ENCODE data around the gene RGS4.

The RGS4 gene

GRCh38 chr1:163069142-163069541 lies at the start of gene RGS4:
Gene RGS4, plus strand, starts transcription at chr1:163069361. Its CDS starts 124 bp downstream, at chr1:163069485.
- no peak for DNase-seq
- Mint-ChIP-seq H3K27me3 (peaks cover 15 to 35% of the 10 kb centered on the region in 2 donors), H3K4me1 (peaks cover 0 to 3% of the 10 kb centered on the region in 2 donors), H3K27ac (no peak within 1 kb of the TSS), H3K36me3 (no peaks in the 10 kb centered on the region), H3K4me3 (no peak within 1 kb of the TSS), H3K9me3 (no peaks in the 10 kb centered on the region)
- ATAC-seq (replicated peaks) = no peak

- Mint-ChIP-seq H3K36me3 (peaks cover 3 to 8% of the 10 kb centered on the region in 2 donors), H3K4me1 (no peaks in the 10 kb centered on the region), H3K9me3 (peaks cover 12 to 23% of the 10 kb centered on the region in 2 donors), H3K4me3 (no peak overlapping the region), H3K27ac (no peak overlapping the region), H3K27me3 (peaks cover 0 to 4% of the 10 kb centered on the region in 2 donors)
- no peak for DNase-seq
- no peak for ATAC-seq (replicated peaks)
These were observed 47.0 kb upstream of the RGS4 start for GRCh38 chr1:163022129-163022528.

- H3K27ac Mint-ChIP-seq = no peak overlapping the region
- no peaks in the 10 kb centered on the region for H3K4me1 Mint-ChIP-seq
- H3K9me3 Mint-ChIP-seq = peaks cover 6 to 11% of the 10 kb centered on the region in 2 donors
- H3K4me3 Mint-ChIP-seq = no peak overlapping the region
- DNase-seq = no peak
- peaks cover 3% of the 10 kb centered on the region in 2 donors for H3K36me3 Mint-ChIP-seq
- peaks cover 7 to 8% of the 10 kb centered on the region in 2 donors for H3K27me3 Mint-ChIP-seq
- no peak for ATAC-seq (replicated peaks)
These were observed 41.6 kb upstream of the RGS4 start for GRCh38 chr1:163027610-163028009.

- no peaks in the 10 kb centered on the region for H3K36me3 Mint-ChIP-seq
- no peak overlapping the region for H3K4me3 Mint-ChIP-seq
- H3K4me1 Mint-ChIP-seq = no peaks in the 10 kb centered on the region
- no peak overlapping the region for H3K27ac Mint-ChIP-seq
- DNase-seq (no peak), ATAC-seq (replicated peaks) (no peak)
- peaks cover 0 to 2% of the 10 kb centered on the region in 2 donors for H3K9me3 Mint-ChIP-seq
- H3K27me3 Mint-ChIP-seq = peaks cover 12 to 14% of the 10 kb centered on the region in 2 donors
These were observed 39.3 kb upstream of the RGS4 start for GRCh38 chr1:163029901-163030300.

- no peak for ATAC-seq (replicated peaks)
- no peak for DNase-seq
These were observed 33.5 kb upstream of the RGS4 start for GRCh38 chr1:163035446-163036249.

GRCh38 chr1:163036671-163037070 lies 32.5 kb upstream of the RGS4 start:
- ATAC-seq (replicated peaks) = no peak
- Mint-ChIP-seq H3K27me3 (peaks cover 6 to 9% of the 10 kb centered on the region in 2 donors), H3K4me1 (no peaks in the 10 kb centered on the region), H3K9me3 (no peaks in the 10 kb centered on the region), H3K36me3 (no peaks in the 10 kb centered on the region), H3K4me3 (no peak overlapping the region), H3K27ac (no peak overlapping the region)
- DNase-seq = no peak

More at GRCh38 chr1:163035446-163036249, 33.5 kb upstream of the RGS4 start:
- H3K27ac Mint-ChIP-seq = no peak overlapping the region
- H3K27me3 Mint-ChIP-seq = peaks cover 6 to 9% of the 10 kb centered on the region in 2 donors
- H3K36me3 Mint-ChIP-seq = no peaks in the 10 kb centered on the region
- H3K9me3 Mint-ChIP-seq = no peaks in the 10 kb centered on the region
- no peaks in the 10 kb centered on the region for H3K4me1 Mint-ChIP-seq
- H3K4me3 Mint-ChIP-seq = no peak overlapping the region

- Mint-ChIP-seq H3K4me1 (no peaks in the 10 kb centered on the region), H3K27me3 (peaks cover 0 to 3% of the 10 kb centered on the region in 2 donors), H3K27ac (no peak overlapping the region), H3K36me3 (no peaks in the 10 kb centered on the region), H3K4me3 (no peak overlapping the region), H3K9me3 (no peaks in the 10 kb centered on the region)
- no peak for ATAC-seq (replicated peaks)
- DNase-seq = no peak
These were observed 30.0 kb upstream of the RGS4 start for GRCh38 chr1:163038928-163039706.

GRCh38 chr1:163039707-163040093 lies 29.5 kb upstream of the RGS4 start:
- ATAC-seq (replicated peaks) (no peak), DNase-seq (no peak)
- Mint-ChIP-seq H3K4me3 (no peak overlapping the region), H3K27me3 (peaks cover 3 to 6% of the 10 kb centered on the region in 2 donors), H3K9me3 (no peaks in the 10 kb centered on the region), H3K4me1 (no peaks in the 10 kb centered on the region), H3K36me3 (no peaks in the 10 kb centered on the region), H3K27ac (no peak overlapping the region)

- Mint-ChIP-seq H3K27me3 (peaks cover 0 to 21% of the 10 kb centered on the region in 2 donors), H3K9me3 (peaks cover 0 to 2% of the 10 kb centered on the region in 2 donors), H3K36me3 (no peaks in the 10 kb centered on the region), H3K4me1 (no peaks in the 10 kb centered on the region), H3K4me3 (no peak overlapping the region), H3K27ac (no peak overlapping the region)
- no peak for ATAC-seq (replicated peaks)
- DNase-seq = no peak
These were observed 23.1 kb upstream of the RGS4 start for GRCh38 chr1:163046071-163046470.

GRCh38 chr1:163047951-163048659 lies 21.1 kb upstream of the RGS4 start:
- no peak overlapping the region for H3K27ac Mint-ChIP-seq
- ATAC-seq (replicated peaks) (no peak), DNase-seq (no peak)
- H3K27me3 Mint-ChIP-seq = peaks cover 0 to 23% of the 10 kb centered on the region in 2 donors
- no peaks in the 10 kb centered on the region for H3K4me1 Mint-ChIP-seq
- peaks cover 0 to 4% of the 10 kb centered on the region in 2 donors for H3K9me3 Mint-ChIP-seq
- H3K36me3 Mint-ChIP-seq = no peaks in the 10 kb centered on the region
- no peak overlapping the region for H3K4me3 Mint-ChIP-seq

GRCh38 chr1:163048869-163049268 lies 20.3 kb upstream of the RGS4 start:
- H3K4me3 Mint-ChIP-seq = no peak overlapping the region
- H3K36me3 Mint-ChIP-seq = no peaks in the 10 kb centered on the region
- DNase-seq (no peak), ATAC-seq (replicated peaks) (no peak)
- peaks cover 0 to 4% of the 10 kb centered on the region in 2 donors for H3K9me3 Mint-ChIP-seq
- peaks cover 6 to 30% of the 10 kb centered on the region in 2 donors for H3K27me3 Mint-ChIP-seq
- H3K4me1 Mint-ChIP-seq = no peaks in the 10 kb centered on the region
- no peak overlapping the region for H3K27ac Mint-ChIP-seq

- ATAC-seq (replicated peaks) (no peak), DNase-seq (no peak)
- Mint-ChIP-seq H3K27ac (no peak overlapping the region), H3K9me3 (peaks cover 0 to 4% of the 10 kb centered on the region in 2 donors), H3K27me3 (peaks cover 8 to 32% of the 10 kb centered on the region in 2 donors), H3K36me3 (no peaks in the 10 kb centered on the region), H3K4me1 (no peaks in the 10 kb centered on the region), H3K4me3 (no peak overlapping the region)
These were observed 19.9 kb upstream of the RGS4 start for GRCh38 chr1:163049296-163049695.

GRCh38 chr1:163050496-163050895 lies 18.7 kb upstream of the RGS4 start:
- Mint-ChIP-seq H3K27ac (no peak overlapping the region), H3K4me1 (no peaks in the 10 kb centered on the region), H3K36me3 (no peaks in the 10 kb centered on the region), H3K9me3 (peaks cover 0 to 4% of the 10 kb centered on the region in 2 donors), H3K4me3 (no peak overlapping the region), H3K27me3 (peaks cover 12 to 22% of the 10 kb centered on the region in 2 donors)
- DNase-seq (no peak), ATAC-seq (replicated peaks) (no peak)

GRCh38 chr1:163054181-163054591 lies 15.0 kb upstream of the RGS4 start:
- Mint-ChIP-seq H3K9me3 (peaks cover 0 to 1% of the 10 kb centered on the region in 2 donors), H3K36me3 (no peaks in the 10 kb centered on the region), H3K27me3 (peaks cover 16 to 19% of the 10 kb centered on the region in 2 donors), H3K4me3 (no peak overlapping the region), H3K27ac (no peak overlapping the region), H3K4me1 (no peaks in the 10 kb centered on the region)
- ATAC-seq (replicated peaks) = no peak
- DNase-seq = no peak

Data from stimulated activated naive B cell treated with anti-CD40 and anti-IgM and Interleukin-4, amounts not matched to agents 10 μg/mL and 1 μg/mL and 100 μg/mL, for 72 hours (primary cell).